GM12878 (cell line): ENCODE data around the gene ISG20L2. TPM values are rescaled to one million over a fixed set of nuclear protein-coding genes. Genes with fewer than 3 reads are reported as not detected.

ENCODE experiments used
- ATF2 ChIP-seq: IDR thresholded peaks from 2 replicates; pipeline ENCODE4 v1.6.1; 2012; ENCODE audit warnings: low read length, inconsistent platforms
- ATF3 ChIP-seq: IDR thresholded peaks from 2 replicates; pipeline ENCODE4 v1.6.1; 2011; ENCODE audit warnings: low read depth, mild to moderate bottlenecking, low read length, moderate library complexity, borderline replicate concordance; ENCODE audit errors: extremely low read depth
- BCL11A ChIP-seq: IDR thresholded peaks from 2 replicates; pipeline ENCODE4 v1.6.1; 2011; ENCODE audit warnings: low read depth, low read length
- CEBPZ ChIP-seq: fragments of 150-350 bp; IDR thresholded peaks from 2 replicates; pipeline ENCODE4 v1.6.1; 2016; ENCODE audit warnings: low read depth, low read length
- CREB1 ChIP-seq: IDR thresholded peaks from 2 replicates; pipeline ENCODE4 v1.6.1; 2012; ENCODE audit warnings: low read depth, mild to moderate bottlenecking, inconsistent platforms
- HCFC1 ChIP-seq: fragments of 150-350 bp; IDR thresholded peaks from 2 replicates; pipeline ENCODE4 v1.6.1; 2014; ENCODE audit warnings: low read length
- HDAC6 ChIP-seq: fragments of 200-600 bp; sonication (generic); IDR thresholded peaks from one replicate; pipeline ENCODE4 v1.8.0; 2017; ENCODE audit warnings: antibody characterized with exemption; ENCODE audit not compliant: unreplicated experiment
- KAT2A ChIP-seq: conservative IDR thresholded peaks from 2 replicates; pipeline ENCODE4 v1.6.1; 2011; ENCODE audit warnings: low read depth, low read length; ENCODE audit not compliant: control insufficient read depth
- MLLT1 ChIP-seq: fragments of 450-650 bp; IDR thresholded peaks from 2 replicates; pipeline ENCODE4 v1.6.1; 2016; ENCODE audit warnings: mild to moderate bottlenecking
- NBN ChIP-seq: fragments of 450-650 bp; IDR thresholded peaks from 2 replicates; pipeline ENCODE4 v1.6.1; 2016
- NR2C2 ChIP-seq: IDR thresholded peaks from 2 replicates; pipeline ENCODE4 v1.6.1; 2011; ENCODE audit warnings: borderline replicate concordance, low read depth; ENCODE audit not compliant: control insufficient read depth, insufficient read length
- NR2F1 ChIP-seq: fragments of 450-650 bp; conservative IDR thresholded peaks from 2 replicates; pipeline ENCODE4 v1.6.1; 2017; ENCODE audit warnings: mild to moderate bottlenecking
- RBBP5 ChIP-seq: fragments of 200-600 bp; sonication (generic); conservative IDR thresholded peaks from 2 replicates; pipeline ENCODE4 v1.6.1; 2016
- RUNX3 ChIP-seq: IDR thresholded peaks from 2 replicates; pipeline ENCODE4 v1.6.1; 2012; ENCODE audit warnings: low read length, inconsistent platforms
- SMC3 ChIP-seq: IDR thresholded peaks from 2 replicates; pipeline ENCODE4 v1.6.1; 2011; ENCODE audit warnings: low read length, improper control_type of control experiment, borderline replicate concordance
- polyA plus RNA-seq, 11 experiments: library from polyadenylated mRNA; depleted of rRNA in 4 of 11; unstranded in 6 of 11; stranded (reverse) in 5 of 11; fragments of >200 nt; fragmentation: Nextera tagmentation in 4 of 11; fragmentation: Illumina TruSeq in 1 of 11; extraction: Ambion mirVana in 4 of 11; extraction: Trizol in 1 of 11; gene quantifications; 1 replicate in 1 of 11; 2 replicates in 10 of 11; pipeline versions ENCODE4 v1.2.1 to v1.2.3, GENCODE V29; 2011 to 2016; ENCODE audit warnings: inconsistent platforms in 2 of 11, missing spikeins in 2 of 11, low read depth in 1 of 11
- total RNA-seq, 4 experiments: library from RNA; depleted of rRNA in 3 of 4; stranded (reverse); fragments of >200 nt in 3 of 4; fragmentation: Illumina TruSeq in 1 of 4; extraction: Trizol in 1 of 4; gene quantifications; 2 replicates each; pipeline versions ENCODE4 v1.2.1 to v1.2.3, GENCODE V29; 2013 to 2021

The ISG20L2 gene
- total and polyA plus RNA-seq, 10 of the 15 experiments (the other 5 are each of a cell fraction or from before 2014, with no cell fraction given), result 16.4 to 111 (median 48.0) TPM

GRCh38 chr1:156705918-156706656, 22.5 kb downstream of the ISG20L2 start (continued):
- TF ChIP-seq ATF3 (no peak), NBN (no peak), NR2F1 (peak; percentile 87), HDAC6 (no peak), NR2C2 (no peak), CREB1 (0 out of 2 replicates have a peak, but pooled peaks have one; percentile 33), ATF2 (no peak), KAT2A (no peak), CEBPZ (no peak), SMC3 (peak; percentile 25; the same call in 1 of the 2 replicates), MLLT1 (no peak), RUNX3 (no peak), RBBP5 (no peak), HCFC1 (no peak), BCL11A (no peak)
